GM12865 (cell line): ENCODE data around the gene RNF13.

Experiments
- DNase-seq: peaks from one replicate; pipeline ENCODE4 v3.0.0; 2010; ENCODE audit warnings: low read depth
- H3K4me3 ChIP-seq: 2 replicates; pipeline ENCODE4 v1.5.1; 2011; ENCODE audit warnings: mild to moderate bottlenecking, low read depth, low read length, control low read depth
- CTCF ChIP-seq: IDR thresholded peaks from 2 replicates; pipeline ENCODE4 v1.5.1; 2011; ENCODE audit warnings: low read length, control low read depth, low read depth, inconsistent platforms; ENCODE audit not compliant: insufficient read depth; ENCODE audit errors: missing control alignments

RNF13 gene

GRCh38 chr3:149796026-149796425 is 17.0 kb upstream of the RNF13 start:
- no peak overlapping the region for H3K4me3 ChIP-seq
- no peak for DNase-seq
- TF ChIP-seq CTCF, result no peak

GRCh38 chr3:149800693-149801092 is 12.3 kb upstream of the RNF13 start:
- TF ChIP-seq CTCF, result no peak
- DNase-seq, result no peak
- H3K4me3 ChIP-seq, result no peak overlapping the region

GRCh38 chr3:149801195-149801594 is 11.8 kb upstream of the RNF13 start:
- no peak overlapping the region for H3K4me3 ChIP-seq
- TF ChIP-seq CTCF, result no peak
- no peak for DNase-seq

- TF ChIP-seq CTCF, result no peak
- no peak for DNase-seq
- no peak overlapping the region for H3K4me3 ChIP-seq
These were observed 11.4 kb upstream of the RNF13 start for GRCh38 chr3:149801639-149802038.

GRCh38 chr3:149806171-149806778 is 6.7 kb upstream of the RNF13 start:
- DNase-seq, result no peak
- H3K4me3 ChIP-seq, result no peak overlapping the region
- TF ChIP-seq CTCF, result no peak

GRCh38 chr3:149808209-149808829 is 4.7 kb upstream of the RNF13 start:
- TF ChIP-seq CTCF, result peak; percentile 81
- H3K4me3 ChIP-seq, result no peak overlapping the region
- DNase-seq, result peak; percentile 65

- no peak for DNase-seq
These were observed 3.3 kb upstream of the RNF13 start for GRCh38 chr3:149809699-149810098.

More at GRCh38 chr3:149809699-149810098, 3.3 kb upstream of the RNF13 start:
- H3K4me3 ChIP-seq, result no peak overlapping the region
- no peak for TF ChIP-seq CTCF
